Midbrain (tissue), 1 donor: Measurements from ENCODE around the gene SH3GLB2.
"Not testable (repeated sequence)": the region's sequence is repeated elsewhere in the genome, so short reads cannot be mapped to it uniquely, and the experiment has no call there.

Experiments used
- DNase-seq: peaks from one replicate; lab custom pipeline; 2025; lab: John Stamatoyannopoulos, UW

Gene SH3GLB2

GRCh38 chr9:128998462-128998861 is 29.7 kb downstream of the SH3GLB2 start:
- no peak for DNase-seq

- peak; percentile 60 for DNase-seq
Observed at GRCh38 chr9:128995791-128996190, 32.3 kb downstream of the SH3GLB2 start.

GRCh38 chr9:128992995-128993394 is 35.1 kb downstream of the SH3GLB2 start:
- peak; percentile 61 for DNase-seq

- DNase-seq, result peak; percentile 34
Observed at GRCh38 chr9:128987805-128988204, 40.3 kb downstream of the SH3GLB2 start.

GRCh38 chr9:128986671-128987070 is 41.5 kb downstream of the SH3GLB2 start:
- no peak for DNase-seq

- DNase-seq, result no peak
Observed at GRCh38 chr9:128983536-128983935, 44.6 kb downstream of the SH3GLB2 start.

- DNase-seq, result no peak
Observed at GRCh38 chr9:128979111-128979510, 49.0 kb downstream of the SH3GLB2 start.

- DNase-seq, result no peak
Observed at GRCh38 chr9:128972956-128973355, 55.2 kb downstream of the SH3GLB2 start.

GRCh38 chr9:128969491-128969890 is 58.6 kb downstream of the SH3GLB2 start:
- DNase-seq, result no peak

GRCh38 chr9:128961403-128961802 is 66.7 kb downstream of the SH3GLB2 start:
- not testable (repeated sequence) for DNase-seq
